Ishikawa (cell line): ENCODE measurements around the gene ABAT.

Experiments
- CREB1 ChIP-seq: IDR thresholded peaks from 2 replicates; pipeline ENCODE4 v1.6.1; 2012; ENCODE audit warnings: low read depth
- EP300 ChIP-seq: IDR thresholded peaks from 2 replicates; pipeline ENCODE4 v1.6.1; 2012; ENCODE audit warnings: borderline replicate concordance
- FOXM1 ChIP-seq: IDR thresholded peaks from 2 replicates; pipeline ENCODE4 v1.6.1; 2012; ENCODE audit warnings: low read depth, borderline replicate concordance
- MAX ChIP-seq: IDR thresholded peaks from 2 replicates; pipeline ENCODE4 v1.6.1; 2012
- NFIC ChIP-seq: IDR thresholded peaks from 2 replicates; pipeline ENCODE4 v1.6.1; 2012
- RAD21 ChIP-seq: IDR thresholded peaks from 2 replicates; pipeline ENCODE4 v1.6.1; 2012; ENCODE audit warnings: low read depth
- REST ChIP-seq: IDR thresholded peaks from 2 replicates; pipeline ENCODE4 v1.6.1; 2012; ENCODE audit warnings: low read depth, mild to moderate bottlenecking
- TAF1 ChIP-seq: IDR thresholded peaks from 2 replicates; pipeline ENCODE4 v1.6.1; 2012; ENCODE audit warnings: low read depth, mild to moderate bottlenecking
- TEAD4 ChIP-seq: IDR thresholded peaks from 2 replicates; pipeline ENCODE4 v1.6.1; 2012
- YY1 ChIP-seq: IDR thresholded peaks from 2 replicates; pipeline ENCODE4 v1.6.1; 2012; ENCODE audit warnings: low read depth

DNA sequence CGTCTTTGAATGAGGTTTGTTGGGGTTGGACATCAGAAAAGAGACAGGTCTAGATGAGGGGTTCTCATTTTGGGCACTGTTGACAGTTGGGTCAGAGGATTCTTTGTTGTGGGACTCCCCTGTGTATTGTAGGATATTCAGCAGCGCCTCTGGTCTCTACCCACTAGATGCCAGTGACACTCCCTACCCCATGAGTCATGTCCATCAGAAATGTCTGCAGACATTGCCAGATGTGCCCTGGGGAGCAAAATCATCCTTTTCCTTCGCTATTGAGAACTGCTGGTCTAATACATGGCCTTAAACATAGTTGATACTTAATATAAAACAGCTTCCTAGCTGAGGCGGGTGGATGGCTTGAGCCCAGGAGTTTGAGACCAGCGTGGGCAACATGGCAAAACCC is 3.1 kb downstream of the ABAT start:
- TF ChIP-seq TAF1 (no peak), NFIC (no peak), EP300 (no peak), CREB1 (no peak), REST (no peak), RAD21 (no peak), YY1 (no peak), TEAD4 (no peak), MAX (no peak), FOXM1 (no peak)
